Panc1 (cell line): ENCODE data around the gene PAX9.

ENCODE experiments used
- CTCF ChIP-seq: fragments of 450-650 bp; IDR thresholded peaks from 2 replicates; pipeline ENCODE4 v1.5.1; 2017; ENCODE audit warnings: mild to moderate bottlenecking
- POLR2AphosphoS5 ChIP-seq: IDR thresholded peaks from 2 replicates; pipeline ENCODE4 v1.6.1; 2012; ENCODE audit warnings: mild to moderate bottlenecking, low read depth, low read length, moderate library complexity
- TCF7L2 ChIP-seq: IDR thresholded peaks from 2 replicates; pipeline ENCODE4 v1.6.1; 2011; ENCODE audit warnings: mild to moderate bottlenecking, low read depth, low read length, inconsistent platforms

DNA sequence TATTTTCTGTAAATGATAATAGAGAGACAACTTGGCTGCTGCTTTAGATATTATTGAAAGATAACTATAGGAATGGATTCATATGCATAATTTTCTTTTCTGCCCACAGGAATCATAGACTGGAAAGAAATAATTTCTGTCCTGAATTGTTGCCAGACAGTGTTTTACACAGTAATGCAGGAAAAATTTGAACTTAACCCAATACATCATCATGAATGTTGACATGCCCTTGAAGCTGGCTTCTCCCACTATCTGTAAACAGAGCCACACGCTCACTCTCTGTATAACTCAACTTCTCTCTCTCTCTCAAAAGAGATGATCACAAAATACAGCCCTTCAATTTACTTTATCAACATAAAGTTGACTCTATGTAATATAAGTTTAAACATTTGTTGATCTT is 56.6 kb downstream of the PAX9 start:
- TF ChIP-seq CTCF (no peak), TCF7L2 (no peak), POLR2AphosphoS5 (no peak)
